Measurements from ENCODE around the gene E2F6. TPM values are rescaled to one million over a fixed set of nuclear protein-coding genes. Genes with fewer than 3 reads are reported as not detected.

E2F6 gene
- total RNA-seq, 1 experiment from 2014 or later: 21.8 TPM

DNA sequence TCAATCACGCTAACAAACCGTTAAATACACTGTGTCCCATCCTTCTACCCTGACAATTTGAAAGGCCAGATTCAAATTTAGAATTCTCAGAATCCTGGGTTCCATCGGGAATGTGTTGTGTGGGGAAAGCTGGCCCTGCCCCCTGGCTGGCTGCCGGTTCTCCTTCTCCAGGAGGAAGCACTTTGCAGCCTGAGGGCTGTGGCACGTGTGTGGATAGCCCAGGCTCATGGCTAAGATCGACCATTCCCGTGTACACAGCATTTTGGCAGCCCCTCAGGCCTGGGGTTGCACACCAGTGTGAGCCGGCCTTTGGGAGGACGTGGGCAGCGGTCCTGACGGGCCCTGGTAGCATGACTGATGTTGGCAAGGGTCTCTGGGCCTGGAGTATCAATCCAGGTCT lies 70.6 kb downstream of the E2F6 start:
- H3K79me1 ChIP-seq (ENCODE audit: insufficient read depth, low read depth, low read length, poor library complexity, severe bottlenecking): no peaks in the 10 kb centered on the region
- H3K4me2 ChIP-seq (ENCODE audit: insufficient read depth, insufficient read length, low read length): no peak overlapping the region
- H2AK5ac ChIP-seq (ENCODE audit: insufficient read length, low read length): no peak overlapping the region
- H3T11ph ChIP-seq (ENCODE audit: low read length): no peak overlapping the region
- no peak overlapping the region for H3K18ac ChIP-seq (ENCODE audit: insufficient read length, low read depth, low read length)
- no peaks in the 10 kb centered on the region for H3K23me2 ChIP-seq (ENCODE audit: insufficient read length, low read depth, low read length, poor library complexity, severe bottlenecking)
- Mint-ChIP-seq H3K9me3 (no peaks in the 10 kb centered on the region), H3K36me3 (ENCODE audit: insufficient read depth in 1 of 3, low read depth in 3 of 3) (no peaks in the 10 kb centered on the region), H3K27me3 (ENCODE audit: low read depth) (no peaks in the 10 kb centered on the region; the same call in 1 of the 2 replicates), H3K4me3 (no peak overlapping the region), H3K27ac (peak overlapping the region in 1 of 3 experiments; percentile 46; a peak in 1 of 7 replicates), H3K4me1 (peaks cover 18 to 36% of the 10 kb centered on the region in 2 experiments)
- H4K8ac ChIP-seq (replicated peaks; ENCODE audit: insufficient read length, low read depth, low read length): no peak overlapping the region
- H3K27ac ChIP-seq (ENCODE audit: insufficient read length, low read depth, low read length): no peak overlapping the region
- H3K4ac ChIP-seq (ENCODE audit: low read depth, low read length): no peak overlapping the region
- H3K9me3 ChIP-seq (ENCODE audit: control insufficient read depth, low read depth, low read length): no peaks in the 10 kb centered on the region
- H2BK20ac ChIP-seq (ENCODE audit: low read depth, low read length, poor library complexity, severe bottlenecking): no peak overlapping the region
- no peak overlapping the region for H2AFZ ChIP-seq (ENCODE audit: low read length)
- H3K23ac ChIP-seq (ENCODE audit: insufficient read length, low read depth, low read length): no peak overlapping the region
- no peaks in the 10 kb centered on the region for H4K20me1 ChIP-seq (ENCODE audit: control insufficient read depth, insufficient read depth, insufficient read length)
- no peak overlapping the region for H4K91ac ChIP-seq (ENCODE audit: insufficient read length, low read depth, low read length)
- H3K4me1 ChIP-seq (ENCODE audit: insufficient read depth, low read length): no peaks in the 10 kb centered on the region
- H3K14ac ChIP-seq (ENCODE audit: insufficient read depth, low read length): no peak overlapping the region
- WGBS (ENCODE audit: extremely low coverage, insufficient read length, low lambda C conversion rate): no CpG with 5 or more reads among the region's 11 CpGs
- TF ChIP-seq CTCF (conservative IDR thresholded peaks at IDR 0.05): no peak
- H3K9ac ChIP-seq (ENCODE audit: extremely low read depth, insufficient read length, low read length): no peak overlapping the region
- no peak overlapping the region for H3K56ac ChIP-seq (ENCODE audit: insufficient read length, low read depth, low read length)
- H2BK5ac ChIP-seq (ENCODE audit: insufficient read length, low read length): no peak overlapping the region
- no peak for DNase-seq
- no peaks in the 10 kb centered on the region for H3K27me3 ChIP-seq (ENCODE audit: insufficient read depth, low read length)
- no peak overlapping the region for H4K5ac ChIP-seq (ENCODE audit: insufficient read length, low read depth, low read length)
- H2BK12ac ChIP-seq (ENCODE audit: insufficient read length, low read depth, low read length): no peak overlapping the region
- H2BK120ac ChIP-seq (ENCODE audit: low read depth, low read length, poor library complexity, severe bottlenecking): no peak overlapping the region
- no peaks in the 10 kb centered on the region for H3K79me2 ChIP-seq (ENCODE audit: insufficient read depth, low read length)
- no peak overlapping the region for H2BK15ac ChIP-seq (ENCODE audit: low read depth, low read length)

Other genes with a start within 250 kb of the E2F6 start
- 33.2 and 35.1 TPM in 2 replicates for gene ROCK2, start 121.5 kb downstream of the E2F6 start, total RNA-seq (2021)
- 15.3 and 16.5 TPM in 2 replicates for gene GREB1, start 67.9 kb upstream of the E2F6 start, total RNA-seq (2021)
- not detected in 2 replicates for gene NTSR2, start 204.0 kb upstream of the E2F6 start, total RNA-seq (2021)

Data from H9 (cell line).